GM12892 (cell line): ENCODE data around the gene KIF2C.

Source experiments
- POLR2A ChIP-seq: IDR thresholded peaks from 2 replicates; pipeline ENCODE4 v1.6.1; 2011; ENCODE audit warnings: low read depth, low read length, control low read depth
- POLR2AphosphoS5 ChIP-seq: IDR thresholded peaks from 2 replicates; pipeline ENCODE4 v1.6.1; 2011; ENCODE audit warnings: low read depth, low read length, control low read depth

DNA sequence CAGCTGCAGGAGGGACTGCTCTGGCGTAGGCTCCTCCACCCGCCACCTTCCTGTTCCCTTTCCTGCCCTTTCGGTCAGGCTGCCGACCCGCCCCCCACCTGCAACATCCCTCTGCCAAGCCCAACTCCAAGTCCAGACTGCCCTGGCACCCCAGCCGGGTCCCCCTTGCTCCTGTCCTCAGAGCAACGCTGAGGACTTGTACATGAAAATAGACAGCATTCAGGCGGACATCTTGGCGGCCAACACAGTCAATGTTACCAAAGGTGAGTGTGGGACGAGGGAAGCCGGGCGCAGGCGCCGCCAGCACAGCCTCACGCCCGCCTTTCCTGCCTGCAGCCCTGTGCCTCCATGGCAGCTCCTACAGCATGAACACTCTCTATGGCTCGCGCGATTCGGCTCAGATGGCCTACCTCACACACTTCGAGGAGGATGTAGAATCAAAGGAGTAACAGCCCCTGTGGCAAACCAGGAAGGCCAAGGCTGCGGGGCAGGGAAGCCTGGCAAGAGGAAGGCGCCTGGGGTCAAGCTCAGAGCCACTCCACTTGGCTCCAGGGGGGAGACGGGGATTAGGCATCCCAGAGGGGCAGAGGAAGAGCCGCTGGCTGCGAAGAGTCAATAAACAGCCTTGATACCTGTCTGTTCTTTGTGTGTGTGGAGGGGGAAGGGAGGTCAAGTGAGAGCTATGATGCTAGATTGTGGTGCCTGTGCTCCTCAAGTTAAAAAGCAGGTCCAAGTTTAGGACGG is 14.5 kb upstream of the KIF2C start:
- TF ChIP-seq POLR2A (no peak), POLR2AphosphoS5 (no peak)
